GM12878 (cell line): ENCODE results near the gene THTPA. TPM values are rescaled to one million over a fixed set of nuclear protein-coding genes. Genes with fewer than 3 reads are reported as not detected.

Experiments used
- BCL11A ChIP-seq: IDR thresholded peaks from 2 replicates; pipeline ENCODE4 v1.6.1; 2011; ENCODE audit warnings: low read depth, low read length
- DPF2 ChIP-seq: fragments of 450-650 bp; IDR thresholded peaks from 2 replicates; pipeline ENCODE4 v1.6.1; 2017; ENCODE audit warnings: mild to moderate bottlenecking
- EED ChIP-seq: sonication (generic); IDR thresholded peaks from 2 replicates; pipeline ENCODE4 v1.6.1; 2016; ENCODE audit warnings: antibody characterized with exemption, low read depth
- ETV6 ChIP-seq, 2 experiments: fragments of 450-650 bp in 1 of 2; IDR thresholded peaks in 1 of 2; conservative IDR thresholded peaks in 1 of 2; 2 replicates each; pipeline ENCODE4 v1.6.1; 2014; ENCODE audit warnings: antibody characterized with exemption in 1 of 2, borderline replicate concordance in 1 of 2, low read depth in 1 of 2, mild to moderate bottlenecking in 1 of 2, moderate library complexity in 1 of 2
- EZH2 ChIP-seq: IDR thresholded peaks from 2 replicates; pipeline ENCODE4 v1.6.1; 2012; ENCODE audit warnings: low read depth, mild to moderate bottlenecking, control low read depth, inconsistent platforms, low read length, borderline replicate concordance; ENCODE audit not compliant: control insufficient read depth
- IRF4 ChIP-seq: IDR thresholded peaks from 2 replicates; pipeline ENCODE4 v1.6.1; 2011; ENCODE audit warnings: low read depth, low read length
- JUNB ChIP-seq: IDR thresholded peaks from 2 replicates; pipeline ENCODE4 v1.6.1; 2016; ENCODE audit warnings: antibody characterized with exemption, mild to moderate bottlenecking
- MEF2B ChIP-seq: fragments of 450-650 bp; IDR thresholded peaks from 2 replicates; pipeline ENCODE4 v1.6.1; 2018; ENCODE audit warnings: mild to moderate bottlenecking, moderate library complexity; ENCODE audit not compliant: partially characterized antibody, poor library complexity, severe bottlenecking
- NFYA ChIP-seq: IDR thresholded peaks from 2 replicates; pipeline ENCODE4 v1.6.1; 2011; ENCODE audit warnings: low read depth, mild to moderate bottlenecking, low read length, improper control_type of control experiment, borderline replicate concordance
- PAX5 ChIP-seq: IDR thresholded peaks from 2 replicates; pipeline ENCODE4 v1.6.1; 2011; ENCODE audit warnings: low read depth, low read length, borderline replicate concordance
- RAD21 ChIP-seq: IDR thresholded peaks from 2 replicates; pipeline ENCODE4 v1.6.1; 2011; ENCODE audit warnings: mild to moderate bottlenecking, low read depth, low read length, moderate library complexity; ENCODE audit not compliant: insufficient read depth
- SMC3 ChIP-seq: IDR thresholded peaks from 2 replicates; pipeline ENCODE4 v1.6.1; 2011; ENCODE audit warnings: low read length, improper control_type of control experiment, borderline replicate concordance
- TAF1 ChIP-seq: IDR thresholded peaks from 2 replicates; pipeline ENCODE4 v1.6.1; 2011; ENCODE audit warnings: mild to moderate bottlenecking, low read depth, low read length, borderline replicate concordance
- TBL1XR1 ChIP-seq: IDR thresholded peaks from 2 replicates; pipeline ENCODE4 v1.6.1; 2012; ENCODE audit warnings: low read depth, low read length, improper control_type of control experiment
- WRNIP1 ChIP-seq: IDR thresholded peaks from 2 replicates; pipeline ENCODE4 v1.6.1; 2011; ENCODE audit warnings: low read depth, low read length, improper control_type of control experiment, borderline replicate concordance
- ZNF207 ChIP-seq: fragments of 450-650 bp; IDR thresholded peaks from 2 replicates; pipeline ENCODE4 v1.6.1; 2014; ENCODE audit warnings: antibody characterized with exemption, mild to moderate bottlenecking, borderline replicate concordance
- ZNF622 ChIP-seq: fragments of 450-650 bp; IDR thresholded peaks from 2 replicates; pipeline ENCODE4 v1.6.1; 2017; ENCODE audit warnings: mild to moderate bottlenecking, inconsistent platforms
- polyA plus RNA-seq, 11 experiments: library from polyadenylated mRNA; depleted of rRNA in 4 of 11; unstranded in 6 of 11; stranded (reverse) in 5 of 11; fragments of >200 nt; fragmentation: Nextera tagmentation in 4 of 11; fragmentation: Illumina TruSeq in 1 of 11; extraction: Ambion mirVana in 4 of 11; extraction: Trizol in 1 of 11; gene quantifications; 1 replicate in 1 of 11; 2 replicates in 10 of 11; pipeline versions ENCODE4 v1.2.1 to v1.2.3, GENCODE V29; 2011 to 2016; ENCODE audit warnings: inconsistent platforms in 2 of 11, missing spikeins in 2 of 11, low read depth in 1 of 11
- total RNA-seq, 4 experiments: library from RNA; depleted of rRNA in 3 of 4; stranded (reverse); fragments of >200 nt in 3 of 4; fragmentation: Illumina TruSeq in 1 of 4; extraction: Trizol in 1 of 4; gene quantifications; 2 replicates each; pipeline versions ENCODE4 v1.2.1 to v1.2.3, GENCODE V29; 2013 to 2021
- TF ChIP-seq, protein P1 (sequence below): fragments of 450-650 bp; IDR thresholded peaks from 2 replicates; pipeline ENCODE4 v1.6.1; 2016; ENCODE audit warnings: mild to moderate bottlenecking, moderate library complexity, borderline replicate concordance
- TF ChIP-seq, protein P2 (sequence below): fragments of 450-650 bp; IDR thresholded peaks from 2 replicates; pipeline ENCODE4 v1.6.1; 2017; ENCODE audit warnings: mild to moderate bottlenecking, low read depth, inconsistent platforms; ENCODE audit not compliant: poor library complexity, severe bottlenecking
- TF ChIP-seq, protein P3 (sequence below): fragments of 450-650 bp; conservative IDR thresholded peaks from 2 replicates; pipeline ENCODE4 v1.6.1; 2017; ENCODE audit warnings: mild to moderate bottlenecking, moderate library complexity
- TF ChIP-seq, protein P4 (sequence below): fragments of 450-650 bp; IDR thresholded peaks from 2 replicates; pipeline ENCODE4 v1.6.1; 2014; ENCODE audit warnings: mild to moderate bottlenecking

The THTPA gene
- total and polyA plus RNA-seq, 10 of the 15 experiments (the other 5 are each of a cell fraction or from before 2014, with no cell fraction given), result 3.1 to 24.9 (median 12.8) TPM

DNA sequence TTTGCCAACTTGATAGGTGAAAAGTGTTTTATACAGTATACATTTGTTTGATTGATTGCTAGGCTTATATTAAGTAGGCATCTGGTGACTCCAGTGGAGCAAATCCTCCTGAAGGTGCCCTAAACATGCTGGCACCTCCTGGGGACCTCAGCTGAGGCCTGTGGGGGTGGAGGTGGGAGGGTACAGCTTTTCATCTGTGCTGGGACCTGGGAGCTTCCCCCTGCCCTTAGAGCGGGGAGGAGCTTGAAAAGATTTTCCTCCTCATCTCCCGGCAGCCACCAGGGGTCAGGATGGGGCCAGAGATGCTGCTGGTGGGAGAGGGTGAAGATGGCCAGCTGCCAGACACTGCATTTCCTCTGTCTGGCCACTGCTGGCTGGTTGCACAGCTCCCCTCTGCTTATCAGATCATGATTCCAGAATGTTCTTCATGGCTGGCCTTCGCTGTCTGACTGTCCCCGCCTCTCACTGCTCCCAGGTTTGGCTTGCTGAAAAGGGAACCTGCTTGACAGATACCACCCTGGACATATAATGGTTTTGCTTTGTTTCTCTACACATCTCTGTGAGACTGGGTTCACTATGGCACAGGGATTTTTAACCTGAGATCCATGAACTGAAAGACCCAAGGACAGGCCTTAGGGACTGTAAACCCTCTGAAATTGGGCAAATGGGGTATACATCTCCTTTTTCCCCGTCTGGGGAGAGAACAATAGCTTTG is 33.0 kb downstream of the THTPA start (continued):
- no peak for TF ChIP-seq JUNB
- TF ChIP-seq, protein P1, sequence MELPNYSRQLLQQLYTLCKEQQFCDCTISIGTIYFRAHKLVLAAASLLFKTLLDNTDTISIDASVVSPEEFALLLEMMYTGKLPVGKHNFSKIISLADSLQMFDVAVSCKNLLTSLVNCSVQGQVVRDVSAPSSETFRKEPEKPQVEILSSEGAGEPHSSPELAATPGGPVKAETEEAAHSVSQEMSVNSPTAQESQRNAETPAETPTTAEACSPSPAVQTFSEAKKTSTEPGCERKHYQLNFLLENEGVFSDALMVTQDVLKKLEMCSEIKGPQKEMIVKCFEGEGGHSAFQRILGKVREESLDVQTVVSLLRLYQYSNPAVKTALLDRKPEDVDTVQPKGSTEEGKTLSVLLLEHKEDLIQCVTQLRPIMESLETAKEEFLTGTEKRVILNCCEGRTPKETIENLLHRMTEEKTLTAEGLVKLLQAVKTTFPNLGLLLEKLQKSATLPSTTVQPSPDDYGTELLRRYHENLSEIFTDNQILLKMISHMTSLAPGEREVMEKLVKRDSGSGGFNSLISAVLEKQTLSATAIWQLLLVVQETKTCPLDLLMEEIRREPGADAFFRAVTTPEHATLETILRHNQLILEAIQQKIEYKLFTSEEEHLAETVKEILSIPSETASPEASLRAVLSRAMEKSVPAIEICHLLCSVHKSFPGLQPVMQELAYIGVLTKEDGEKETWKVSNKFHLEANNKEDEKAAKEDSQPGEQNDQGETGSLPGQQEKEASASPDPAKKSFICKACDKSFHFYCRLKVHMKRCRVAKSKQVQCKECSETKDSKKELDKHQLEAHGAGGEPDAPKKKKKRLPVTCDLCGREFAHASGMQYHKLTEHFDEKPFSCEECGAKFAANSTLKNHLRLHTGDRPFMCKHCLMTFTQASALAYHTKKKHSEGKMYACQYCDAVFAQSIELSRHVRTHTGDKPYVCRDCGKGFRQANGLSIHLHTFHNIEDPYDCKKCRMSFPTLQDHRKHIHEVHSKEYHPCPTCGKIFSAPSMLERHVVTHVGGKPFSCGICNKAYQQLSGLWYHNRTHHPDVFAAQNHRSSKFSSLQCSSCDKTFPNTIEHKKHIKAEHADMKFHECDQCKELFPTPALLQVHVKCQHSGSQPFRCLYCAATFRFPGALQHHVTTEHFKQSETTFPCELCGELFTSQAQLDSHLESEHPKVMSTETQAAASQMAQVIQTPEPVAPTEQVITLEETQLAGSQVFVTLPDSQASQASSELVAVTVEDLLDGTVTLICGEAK, result no peak
- TF ChIP-seq MEF2B, result no peak
- TF ChIP-seq, protein P2, sequence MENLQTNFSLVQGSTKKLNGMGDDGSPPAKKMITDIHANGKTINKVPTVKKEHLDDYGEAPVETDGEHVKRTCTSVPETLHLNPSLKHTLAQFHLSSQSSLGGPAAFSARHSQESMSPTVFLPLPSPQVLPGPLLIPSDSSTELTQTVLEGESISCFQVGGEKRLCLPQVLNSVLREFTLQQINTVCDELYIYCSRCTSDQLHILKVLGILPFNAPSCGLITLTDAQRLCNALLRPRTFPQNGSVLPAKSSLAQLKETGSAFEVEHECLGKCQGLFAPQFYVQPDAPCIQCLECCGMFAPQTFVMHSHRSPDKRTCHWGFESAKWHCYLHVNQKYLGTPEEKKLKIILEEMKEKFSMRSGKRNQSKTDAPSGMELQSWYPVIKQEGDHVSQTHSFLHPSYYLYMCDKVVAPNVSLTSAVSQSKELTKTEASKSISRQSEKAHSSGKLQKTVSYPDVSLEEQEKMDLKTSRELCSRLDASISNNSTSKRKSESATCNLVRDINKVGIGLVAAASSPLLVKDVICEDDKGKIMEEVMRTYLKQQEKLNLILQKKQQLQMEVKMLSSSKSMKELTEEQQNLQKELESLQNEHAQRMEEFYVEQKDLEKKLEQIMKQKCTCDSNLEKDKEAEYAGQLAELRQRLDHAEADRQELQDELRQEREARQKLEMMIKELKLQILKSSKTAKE, result peak; percentile 71
- TF ChIP-seq ETV6 (conservative IDR thresholded peaks at IDR 0.05 in 1 of 2, IDR thresholded peaks at IDR 0.05 in 1 of 2; ENCODE audit: borderline replicate concordance in 1 of 2, low read depth in 1 of 2), result no peak
- TF ChIP-seq DPF2, result no peak
- no peak for TF ChIP-seq BCL11A
- no peak for TF ChIP-seq TAF1
- no peak for TF ChIP-seq ZNF622
- TF ChIP-seq, protein P3, sequence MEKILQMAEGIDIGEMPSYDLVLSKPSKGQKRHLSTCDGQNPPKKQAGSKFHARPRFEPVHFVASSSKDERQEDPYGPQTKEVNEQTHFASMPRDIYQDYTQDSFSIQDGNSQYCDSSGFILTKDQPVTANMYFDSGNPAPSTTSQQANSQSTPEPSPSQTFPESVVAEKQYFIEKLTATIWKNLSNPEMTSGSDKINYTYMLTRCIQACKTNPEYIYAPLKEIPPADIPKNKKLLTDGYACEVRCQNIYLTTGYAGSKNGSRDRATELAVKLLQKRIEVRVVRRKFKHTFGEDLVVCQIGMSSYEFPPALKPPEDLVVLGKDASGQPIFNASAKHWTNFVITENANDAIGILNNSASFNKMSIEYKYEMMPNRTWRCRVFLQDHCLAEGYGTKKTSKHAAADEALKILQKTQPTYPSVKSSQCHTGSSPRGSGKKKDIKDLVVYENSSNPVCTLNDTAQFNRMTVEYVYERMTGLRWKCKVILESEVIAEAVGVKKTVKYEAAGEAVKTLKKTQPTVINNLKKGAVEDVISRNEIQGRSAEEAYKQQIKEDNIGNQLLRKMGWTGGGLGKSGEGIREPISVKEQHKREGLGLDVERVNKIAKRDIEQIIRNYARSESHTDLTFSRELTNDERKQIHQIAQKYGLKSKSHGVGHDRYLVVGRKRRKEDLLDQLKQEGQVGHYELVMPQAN, result no peak
- 0 out of 2 replicates have a peak, but pooled peaks have one; percentile 11 for TF ChIP-seq EED
- no peak for TF ChIP-seq EZH2
- peak; percentile 99 for TF ChIP-seq RAD21
- TF ChIP-seq, protein P4, sequence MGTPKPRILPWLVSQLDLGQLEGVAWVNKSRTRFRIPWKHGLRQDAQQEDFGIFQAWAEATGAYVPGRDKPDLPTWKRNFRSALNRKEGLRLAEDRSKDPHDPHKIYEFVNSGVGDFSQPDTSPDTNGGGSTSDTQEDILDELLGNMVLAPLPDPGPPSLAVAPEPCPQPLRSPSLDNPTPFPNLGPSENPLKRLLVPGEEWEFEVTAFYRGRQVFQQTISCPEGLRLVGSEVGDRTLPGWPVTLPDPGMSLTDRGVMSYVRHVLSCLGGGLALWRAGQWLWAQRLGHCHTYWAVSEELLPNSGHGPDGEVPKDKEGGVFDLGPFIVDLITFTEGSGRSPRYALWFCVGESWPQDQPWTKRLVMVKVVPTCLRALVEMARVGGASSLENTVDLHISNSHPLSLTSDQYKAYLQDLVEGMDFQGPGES, result no peak
- TF ChIP-seq TBL1XR1, result no peak
- no peak; the same call in 1 of the 2 replicates for TF ChIP-seq ZNF207
- no peak for TF ChIP-seq NFYA
- peak; percentile 44; the same call in 1 of the 2 replicates for TF ChIP-seq PAX5
- TF ChIP-seq IRF4, result peak; percentile 77
- peak; percentile 95 for TF ChIP-seq SMC3
- no peak for TF ChIP-seq WRNIP1
